ENCODE results near the gene BCKDHA. TPM values are rescaled to one million over a fixed set of nuclear protein-coding genes. Genes with fewer than 3 reads are reported as not detected.

BCKDHA gene
- total and polyA plus RNA-seq, 9 of the 15 experiments (the other 6 are each of a cell fraction or from before 2014, with no cell fraction given), result 4.5 to 52.5 (median 14.1) TPM

- peak within 1 kb of the TSS; percentile 98 for H2AFZ ChIP-seq (ENCODE audit: low read depth, low read length)
- POLR2A ChIA-PET, result interaction anchor here (0.6 to 2.5 kb wide), 14 partner anchors 8 to 456 kb away, joined by 3 to 11 read pairs (median 4); partner anchors contain the start of genes B3GNT8 and HNRNPUL1
- TF ChIP-seq MCM5 (IDR thresholded peaks at IDR 0.05; ENCODE audit: low read depth), result no peak
- peak; percentile 34; the same call in 1 of the 2 replicates for TF ChIP-seq AFF4 (CRISPR knock-in tag; IDR thresholded peaks at IDR 0.05)
- TF ChIP-seq ZBTB11 (CRISPR knock-in tag; IDR thresholded peaks at IDR 0.05), result 0 out of 6 replicates have a peak, but pooled peaks of 1 of the 3 experiments have one; percentile 60
- TF ChIP-seq ZBTB5 (IDR thresholded peaks at IDR 0.05), result no peak
- peak; percentile 64 for TF ChIP-seq EGR1 (conservative IDR thresholded peaks at IDR 0.05)
- peak; percentile 68 for TF ChIP-seq HCFC1 (IDR thresholded peaks at IDR 0.05; ENCODE audit: low read depth, low read length)
- TF ChIP-seq ATF1 (CRISPR knock-in tag; IDR thresholded peaks at IDR 0.05), result no peak
- peak; percentile 93 for TF ChIP-seq ATF1 (tag; IDR thresholded peaks at IDR 0.05)
Measured at GRCh38 chr19:41439441-41440222, 42.0 kb downstream of the BCKDHA start, which contains the start of gene DMAC2. TSS of gene DMAC2 (minus strand) at chr19:41439912. CDS start at chr19:41439899, 13 bp downstream.

More at GRCh38 chr19:41439441-41440222, 42.0 kb downstream of the BCKDHA start, which contains the start of gene DMAC2:
- CTCF ChIA-PET (ENCODE audit: low intra/inter-chr PET ratio), result no interaction called here
- no peaks in the 10 kb centered on the region for H3K9me1 ChIP-seq (ENCODE audit: control insufficient read depth, insufficient read depth, low read length)
- H3K79me2 ChIP-seq (ENCODE audit: control insufficient read depth, insufficient read depth, low read length), result peaks cover 10% of the 10 kb centered on the region
- H3K9me3 ChIP-seq (replicated peaks; ENCODE audit: control insufficient read depth, insufficient read depth, low read depth, low read length), result no peaks in the 10 kb centered on the region
- ATAC-seq (peak; percentile 98), FAIRE-seq (peak; percentile 100), DNase-seq (ENCODE audit: extremely low read depth in 1 of 4, low spot score in 3 of 4) (peak; percentile 95 to 99 (median 97))
- H3K4me1 ChIP-seq (replicated peaks in 1 of 2; ENCODE audit: control insufficient read depth in 2 of 2, insufficient read depth in 2 of 2, low read length in 2 of 2), result peaks cover 6 to 23% of the 10 kb centered on the region in 2 experiments; a peak in 4 of 5 replicates
- peak within 1 kb of the TSS; percentile 91 to 100 for H3K9ac ChIP-seq (ENCODE audit: insufficient read depth in 1 of 2, low read depth in 2 of 2, low read length in 2 of 2)
- H4K20me1 ChIP-seq (replicated peaks; ENCODE audit: control insufficient read depth, insufficient read depth, low read length), result no peaks in the 10 kb centered on the region
- H3K4me3 ChIP-seq, result peak within 1 kb of the TSS; percentile 72
- intact Hi-C loops (cut with micrococcal nuclease) (loop anchor here (2.0 to 10.0 kb wide), 4 partner anchors 75 to 235 kb away; partner anchors contain the start of genes B9D2 and HNRNPUL1), in situ Hi-C loops (cut with MboI) (no loop called here)
- peaks cover 13% of the 10 kb centered on the region; the same call in 1 of the 3 replicates for H3K36me3 ChIP-seq (ENCODE audit: control insufficient read depth, insufficient read depth, low read length)
- H3K27ac ChIP-seq (ENCODE audit: extremely low read depth, low read depth, low read length), result peak within 1 kb of the TSS; percentile 95
- BruUV-seq (replicated peaks), result TSS peak; percentile 83
- peaks cover 0 to 5% of the 10 kb centered on the region in 2 experiments; a peak in 2 of 5 replicates for H3K27me3 ChIP-seq (ENCODE audit: control insufficient read depth in 2 of 2, insufficient read depth in 2 of 2, low read length in 2 of 2)
- under 1% methylated on average over 40 of the region's 40 CpGs for WGBS (ENCODE audit: insufficient coverage, low coverage, missing lambda C conversion rate)
- peak within 1 kb of the TSS; percentile 87 for H3K4me2 ChIP-seq (ENCODE audit: insufficient read depth, low read length)

Data from K562 (cell line).